T47D (cell line): ENCODE results near the gene SEMA3F.

Experiments
- DNase-seq, 2 experiments: peaks; one replicate each; pipeline versions ENCODE4 v3.0.0 to v3.0.0-alpha.2; 2011 to 2012; ENCODE audit warnings: low read depth in 1 of 2, low spot score in 1 of 2
- JUND ChIP-seq: IDR thresholded peaks from 2 replicates; pipeline ENCODE4 v1.6.1; 2012; ENCODE audit warnings: low read depth
- in situ Hi-C: cut with HindIII; loops from 2 replicates; pipeline ENCODE4 v1.10.0; 2016; ENCODE audit warnings: low sequenced_read_pairs, low pct_unique_long_range_greater_than_20kb

SEMA3F gene

GRCh38 chr3:50235716-50236483 lies 80.8 kb downstream of the SEMA3F start, which contains the start of gene GNAI2:
Gene GNAI2 (plus strand): TSS chr3:50236204. CDS start chr3:50236336, 132 bp downstream.
- TF ChIP-seq JUND = no peak
- DNase-seq = peak; percentile 91 to 98
- in situ Hi-C loops = no loop called here

GRCh38 chr3:50236484-50237132 lies 81.5 kb downstream of the SEMA3F start:
- no peak for DNase-seq
- no peak for TF ChIP-seq JUND
- in situ Hi-C loops = no loop called here

- in situ Hi-C loops = no loop called here
- DNase-seq = no peak
- TF ChIP-seq JUND = no peak
Observed at GRCh38 chr3:50237133-50237651, 82.1 kb downstream of the SEMA3F start.

GRCh38 chr3:50237754-50238548 lies 82.8 kb downstream of the SEMA3F start:
- peak; percentile 61 to 72 for DNase-seq
- in situ Hi-C loops = no loop called here
- no peak for TF ChIP-seq JUND

GRCh38 chr3:50238549-50239026 lies 83.5 kb downstream of the SEMA3F start:
- peak in 1 of 2 experiments; percentile 60 for DNase-seq
- in situ Hi-C loops = no loop called here

More at GRCh38 chr3:50238549-50239026, 83.5 kb downstream of the SEMA3F start:
- TF ChIP-seq JUND = no peak
